ENCODE results near the gene LRMDA.

The LRMDA gene

DNA sequence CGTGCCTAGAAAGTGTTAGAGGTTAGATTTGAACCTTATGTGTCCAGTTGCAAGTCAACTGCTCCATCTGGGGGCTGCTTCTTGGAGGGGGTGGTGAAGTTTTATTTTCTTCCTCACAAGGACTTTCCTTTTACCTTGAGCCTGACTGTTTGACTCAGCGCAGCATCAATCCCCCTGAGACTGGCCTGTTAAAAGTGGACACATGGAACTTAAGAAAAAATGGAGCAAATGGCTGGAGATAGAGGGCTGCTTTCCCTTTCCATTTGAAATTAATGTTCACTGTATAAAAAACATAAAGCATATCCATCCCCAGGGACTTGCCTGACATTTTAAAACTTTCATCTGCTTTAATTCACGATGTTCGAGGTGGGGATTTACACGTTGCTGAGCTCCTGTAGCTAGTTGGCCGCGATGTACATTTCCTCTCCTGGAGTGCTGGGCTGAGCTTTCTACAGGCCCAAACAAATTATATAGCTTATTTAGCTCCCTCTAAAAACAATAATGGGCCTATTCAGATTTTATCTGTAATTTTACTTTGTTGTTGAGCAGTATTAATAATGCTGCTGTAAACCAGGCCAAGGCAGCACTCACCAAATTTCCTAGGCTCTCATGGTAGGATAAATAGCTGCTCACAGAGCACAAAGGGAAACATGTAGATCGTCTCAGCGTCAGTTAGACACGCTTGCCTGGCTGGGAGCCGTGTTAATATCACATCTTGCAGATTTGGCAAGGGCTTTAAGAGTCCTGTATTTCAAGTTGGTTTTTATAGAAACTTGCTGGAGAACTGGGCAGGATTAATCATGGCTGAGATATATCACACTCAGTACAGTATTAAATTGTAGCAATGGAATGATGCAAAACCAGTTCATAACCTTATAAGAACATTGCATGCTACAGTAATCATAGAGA lies 251.5 kb downstream of the LRMDA start:
- no peak for DNase-seq

DNA sequence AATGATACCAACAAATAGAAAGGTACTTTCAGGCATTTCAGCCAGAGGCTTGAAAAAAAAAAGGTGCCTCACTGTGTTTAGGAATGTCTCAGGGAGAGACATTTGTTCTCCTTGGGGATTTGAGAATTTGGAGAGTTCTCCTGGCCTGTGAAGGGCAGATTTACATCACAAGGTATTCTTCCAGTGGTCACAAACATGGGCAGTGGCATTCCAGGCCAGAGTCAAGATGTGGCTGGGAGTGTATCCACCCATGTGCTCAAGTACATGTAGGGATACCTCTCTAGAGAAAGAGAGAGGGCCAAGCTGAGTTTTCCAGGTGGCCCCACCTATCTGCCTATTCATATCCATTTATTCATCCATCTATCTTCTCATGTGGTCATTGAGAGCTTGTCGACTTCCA lies 253.8 kb downstream of the LRMDA start:
- no peak for DNase-seq

GRCh38 chr10:75688506-75689300 lies 257.3 kb downstream of the LRMDA start:
- no peak for DNase-seq

- no peak for DNase-seq
These were observed 262.1 kb downstream of the LRMDA start for GRCh38 chr10:75693489-75693888.

DNA sequence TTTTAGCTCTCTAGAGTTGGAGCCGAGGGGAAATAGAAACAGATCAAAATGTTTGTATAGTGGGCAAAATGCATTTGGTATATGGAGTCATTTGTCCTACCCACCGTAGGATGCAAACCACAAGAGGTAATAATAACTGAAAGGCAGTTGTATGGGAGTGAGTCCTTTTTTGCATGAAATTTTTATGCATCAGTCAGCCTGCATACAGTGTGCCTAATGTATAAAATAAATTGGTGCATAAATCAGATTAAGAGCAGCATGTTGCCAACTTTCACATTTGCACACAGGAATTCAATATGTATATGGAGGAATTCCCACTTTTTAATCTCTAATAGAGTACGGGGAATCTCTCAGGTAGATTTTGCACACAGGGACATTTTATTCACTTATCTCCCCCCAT lies 262.8 kb downstream of the LRMDA start:
- no peak for DNase-seq

DNA sequence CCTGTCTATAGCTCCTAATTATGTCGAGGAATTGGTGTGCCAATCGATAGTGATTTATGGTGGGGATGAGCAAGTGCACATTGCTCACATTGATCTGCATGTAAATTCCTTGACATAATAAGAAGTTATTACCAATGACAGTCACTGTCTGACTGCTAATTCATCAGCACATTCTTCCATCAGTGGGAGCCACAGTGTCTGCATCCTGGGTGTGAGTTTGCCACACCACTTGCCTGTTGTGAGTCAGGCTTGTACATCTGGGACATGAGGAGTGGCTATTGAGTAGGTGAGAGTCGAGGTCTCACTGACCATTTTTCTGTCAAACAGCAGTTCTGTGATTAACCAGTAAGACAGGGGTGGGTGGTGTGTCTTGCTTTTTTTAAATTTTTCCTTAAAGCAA lies 263.4 kb downstream of the LRMDA start:
- DNase-seq, result no peak

- no peak for DNase-seq
These were observed 264.6 kb downstream of the LRMDA start for GRCh38 chr10:75695994-75696393.

DNA sequence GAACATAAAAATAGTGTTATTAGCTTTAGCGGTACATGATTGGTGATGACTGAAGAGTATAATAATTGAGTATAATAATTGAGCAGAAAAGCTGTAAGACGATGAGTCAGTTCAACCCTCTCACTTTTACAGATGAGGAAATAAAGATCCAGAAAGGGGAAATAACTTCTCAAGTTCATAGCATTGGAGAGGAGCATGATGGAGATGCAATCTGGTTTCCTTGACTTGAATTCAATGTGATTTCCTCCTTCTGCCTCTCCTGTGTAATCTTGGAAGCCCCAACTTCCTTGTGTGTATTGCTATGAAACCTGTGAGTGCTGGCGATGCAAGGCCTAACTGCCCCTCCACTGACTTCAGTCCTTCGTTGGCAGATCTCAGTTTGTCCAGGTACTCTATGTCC lies 265.1 kb downstream of the LRMDA start:
- DNase-seq, result no peak

DNA sequence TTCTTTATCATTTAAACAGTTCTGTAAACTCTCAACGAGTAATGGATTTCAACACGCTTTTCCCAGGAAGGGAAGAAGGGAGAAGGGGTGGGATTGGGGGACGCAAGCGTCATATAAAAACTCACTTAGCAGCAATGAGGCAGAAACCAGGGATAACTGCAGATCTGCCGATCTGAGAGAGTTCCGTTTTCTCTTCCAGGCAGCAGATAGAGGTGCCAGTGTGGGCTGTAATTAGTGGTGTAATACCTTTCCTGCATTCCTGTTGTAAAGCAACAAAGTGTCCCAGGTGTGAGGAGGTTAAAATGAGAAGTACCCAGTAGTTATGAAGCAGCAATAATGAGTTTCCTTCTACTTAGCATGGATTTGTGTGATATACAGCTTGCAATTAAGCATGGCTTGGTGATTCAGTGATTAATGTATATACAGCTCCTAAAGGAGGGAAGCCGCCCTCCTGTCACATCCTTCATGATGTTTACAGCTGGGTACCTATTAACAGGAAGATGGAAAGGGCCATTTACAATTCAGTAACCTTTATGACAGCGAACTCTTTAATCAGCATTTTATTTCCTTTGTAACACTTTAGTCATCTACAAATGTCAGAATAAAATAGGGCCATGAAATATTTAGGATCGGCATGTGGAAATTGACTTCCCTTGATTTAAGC lies 271.9 kb downstream of the LRMDA start:
- DNase-seq, result no peak

DNA sequence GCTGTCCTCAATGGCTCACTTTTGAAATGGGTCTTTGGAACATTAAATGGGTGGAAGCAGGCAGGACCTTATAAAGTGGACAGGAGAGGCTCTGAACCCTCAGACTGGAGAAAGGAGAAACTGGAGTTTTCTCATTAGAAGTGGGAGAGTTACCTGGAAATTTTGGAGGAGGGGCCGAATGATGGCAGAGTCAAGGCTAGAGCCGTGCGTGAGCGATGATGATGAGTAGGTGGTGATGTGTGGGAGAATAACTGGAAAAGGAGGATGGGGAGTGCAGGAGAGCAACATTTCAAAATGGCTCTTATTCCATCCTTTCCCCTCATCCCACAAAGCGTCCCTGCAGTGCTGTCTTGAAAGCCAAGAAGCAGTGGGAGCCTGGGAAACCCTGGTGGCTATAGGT lies 274.0 kb downstream of the LRMDA start:
- no peak for DNase-seq

- no peak for DNase-seq
These were observed 275.8 kb downstream of the LRMDA start for GRCh38 chr10:75707080-75707840.

DNA sequence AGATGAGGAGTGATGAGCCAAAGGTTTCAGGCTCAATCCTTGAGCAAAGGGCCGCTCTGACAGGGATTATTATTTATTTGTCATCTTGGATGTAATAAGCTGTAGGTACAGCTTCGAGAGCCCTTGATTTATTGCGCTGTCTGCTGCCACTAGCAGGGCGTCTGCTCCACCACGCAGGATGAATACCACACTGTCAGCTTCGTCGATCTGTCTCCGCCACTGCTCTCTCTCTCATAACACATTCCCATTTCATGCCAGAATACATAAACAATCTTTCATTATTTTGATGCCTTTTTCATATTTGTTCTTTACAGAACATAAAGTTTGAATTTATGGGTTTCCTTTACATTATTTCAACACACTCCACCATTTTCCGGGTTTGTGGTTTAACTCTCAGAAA lies 276.6 kb downstream of the LRMDA start:
- DNase-seq, result no peak

GRCh38 chr10:75709245-75709644 lies 277.8 kb downstream of the LRMDA start:
- no peak for DNase-seq

- DNase-seq, result no peak
These were observed 278.4 kb downstream of the LRMDA start for GRCh38 chr10:75709811-75710210.

- DNase-seq, result no peak
These were observed 280.9 kb downstream of the LRMDA start for GRCh38 chr10:75712242-75712880.

DNA sequence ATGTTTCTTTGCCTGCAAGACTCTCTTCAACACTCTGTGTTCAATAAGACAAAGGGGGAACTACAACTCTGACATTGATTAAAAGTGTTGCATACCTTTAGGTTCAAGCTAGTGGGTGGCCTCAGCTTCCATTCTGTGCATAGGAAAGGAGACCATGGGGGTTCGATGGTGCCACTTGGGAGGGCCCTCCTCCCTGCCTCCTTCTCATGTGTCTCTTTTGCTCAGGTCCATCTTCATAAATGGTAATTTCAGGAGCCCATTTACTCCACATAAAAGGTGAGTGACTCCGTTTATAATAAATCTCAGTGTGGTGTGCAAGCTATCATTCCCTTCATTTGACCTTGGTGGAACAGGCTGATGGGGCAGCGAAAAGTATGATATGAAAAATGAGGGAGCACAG lies 285.1 kb downstream of the LRMDA start:
- no peak for DNase-seq

DNA sequence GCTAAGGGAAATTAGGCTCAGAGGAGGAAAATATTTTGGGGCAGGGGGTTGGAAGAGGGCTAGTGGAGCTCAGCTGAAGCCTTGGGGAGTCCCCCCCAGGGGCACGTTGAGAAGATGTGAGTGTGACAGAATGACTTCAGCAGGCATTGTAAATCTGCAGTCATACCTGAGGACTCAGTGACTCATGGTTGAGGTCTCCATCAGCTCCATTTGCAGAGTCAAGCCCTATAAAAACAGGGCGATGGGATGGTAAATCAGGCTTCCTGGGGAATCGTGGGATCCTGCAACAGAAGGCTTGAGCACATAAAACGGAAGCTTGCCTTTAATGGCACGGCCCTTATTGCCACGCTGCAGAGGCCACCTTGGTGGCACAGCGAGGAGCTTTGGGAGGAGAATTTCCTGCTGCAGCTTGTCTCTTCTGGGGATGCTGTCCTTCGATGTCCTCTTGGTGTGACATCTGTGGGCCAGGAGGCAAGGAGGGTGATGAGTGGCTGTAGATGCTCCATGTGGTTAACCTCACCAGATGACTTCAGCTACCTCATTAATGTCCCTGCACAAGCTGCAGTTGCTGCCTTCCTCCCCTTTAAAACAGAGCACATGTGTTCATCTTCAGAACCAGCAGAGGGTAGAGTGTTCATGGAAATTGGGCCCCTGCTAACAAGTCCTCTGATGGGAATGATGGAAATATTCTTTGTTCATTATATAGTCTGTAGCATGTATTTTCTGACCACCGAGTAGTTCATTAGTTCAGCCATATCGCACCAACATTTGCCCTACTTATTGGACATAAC lies 285.9 kb downstream of the LRMDA start:
- no peak for DNase-seq

- DNase-seq, result no peak
These were observed 287.6 kb downstream of the LRMDA start for GRCh38 chr10:75718991-75719390.

- no peak for DNase-seq
These were observed 288.7 kb downstream of the LRMDA start for GRCh38 chr10:75720157-75720556.

DNA sequence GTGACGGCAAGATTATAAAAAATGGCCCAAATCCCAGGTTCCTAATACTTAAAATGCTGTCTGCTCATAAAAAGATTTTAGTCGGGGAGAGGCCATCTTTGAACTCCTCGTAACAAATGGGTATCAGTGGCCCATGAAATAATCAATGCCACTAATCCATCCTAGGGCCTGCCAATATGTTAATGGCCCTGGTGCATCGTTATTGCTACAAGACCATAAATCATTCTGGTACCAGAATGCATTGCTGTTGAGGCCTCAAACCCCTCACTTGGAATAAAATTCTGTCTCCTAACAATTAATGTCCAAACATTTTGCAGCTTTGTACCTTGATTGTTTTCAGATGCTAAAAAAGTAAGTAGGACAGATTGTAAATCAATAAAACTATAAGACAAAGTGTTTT lies 290.6 kb downstream of the LRMDA start:
- no peak for DNase-seq

- DNase-seq, result no peak
These were observed 291.2 kb downstream of the LRMDA start for GRCh38 chr10:75722609-75723008.

Data from activated CD4-positive, alpha-beta T cell treated with anti-CD3 and anti-CD28 coated beads, Interleukin-2, Interleukin-6, amounts not matched to agents 100 ng/mL and 50 ng/mL, durations not matched to agents 16 hours and 8 hours (primary cell).